NCI-H2227 (cell line): ENCODE measurements around the gene EPS8.

Experiments used
- DNase-seq: peaks from one replicate; lab custom pipeline; 2025; ENCODE audit not compliant: unreplicated experiment; lab: John Stamatoyannopoulos, UW

The EPS8 gene

DNA sequence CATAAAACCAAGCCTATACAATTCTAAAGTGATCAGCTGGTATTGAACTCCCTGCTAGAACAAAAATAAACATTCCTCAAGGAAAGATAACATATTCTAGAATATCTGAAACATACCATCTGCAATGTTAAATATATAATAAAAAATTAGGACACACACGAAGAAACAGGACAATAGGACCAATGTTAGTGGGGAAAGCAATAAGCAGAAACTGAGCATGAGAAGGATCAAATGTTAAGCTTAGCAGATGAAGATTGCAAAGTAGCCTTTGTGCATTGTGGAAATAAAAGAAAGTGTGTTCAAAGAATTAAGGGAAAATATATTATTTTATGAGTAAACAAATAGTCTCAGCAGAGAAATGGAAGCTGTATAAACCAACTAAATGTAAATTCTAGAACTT lies 180.8 kb downstream of the EPS8 start:
- no peak for DNase-seq

DNA sequence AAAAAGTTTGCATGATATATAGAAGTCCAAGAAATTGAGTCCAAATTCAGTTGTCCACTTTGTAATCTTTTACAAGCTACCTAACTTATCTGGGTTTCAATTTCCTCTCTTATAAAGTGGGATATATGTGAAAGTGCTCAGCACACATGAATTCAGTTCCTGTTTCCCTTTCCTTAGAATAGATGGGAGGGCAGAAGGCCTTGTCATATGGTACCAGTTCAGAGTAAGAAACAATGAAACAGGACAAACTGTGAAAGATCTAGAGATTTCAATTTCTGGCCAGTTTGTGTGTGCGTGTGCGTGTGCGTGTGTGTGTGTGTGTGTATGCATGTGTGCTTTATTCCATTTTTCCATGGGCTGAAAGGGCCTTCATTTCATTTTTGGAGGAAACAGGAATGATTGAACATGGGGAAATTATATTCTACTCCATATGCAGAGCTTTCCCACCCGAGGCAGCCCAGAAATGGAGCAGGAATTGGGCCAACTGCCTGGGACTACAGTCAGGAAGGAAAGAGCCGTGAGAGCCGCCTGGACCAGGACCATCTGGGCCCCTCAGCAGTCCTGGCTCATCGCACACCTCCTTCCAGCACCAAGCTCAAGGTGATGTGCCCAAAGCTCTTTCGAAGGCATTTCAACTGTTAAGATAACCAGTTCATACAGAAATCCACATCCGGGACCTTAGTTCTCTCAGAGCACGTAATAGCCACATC lies 183.2 kb downstream of the EPS8 start:
- DNase-seq: no peak

DNA sequence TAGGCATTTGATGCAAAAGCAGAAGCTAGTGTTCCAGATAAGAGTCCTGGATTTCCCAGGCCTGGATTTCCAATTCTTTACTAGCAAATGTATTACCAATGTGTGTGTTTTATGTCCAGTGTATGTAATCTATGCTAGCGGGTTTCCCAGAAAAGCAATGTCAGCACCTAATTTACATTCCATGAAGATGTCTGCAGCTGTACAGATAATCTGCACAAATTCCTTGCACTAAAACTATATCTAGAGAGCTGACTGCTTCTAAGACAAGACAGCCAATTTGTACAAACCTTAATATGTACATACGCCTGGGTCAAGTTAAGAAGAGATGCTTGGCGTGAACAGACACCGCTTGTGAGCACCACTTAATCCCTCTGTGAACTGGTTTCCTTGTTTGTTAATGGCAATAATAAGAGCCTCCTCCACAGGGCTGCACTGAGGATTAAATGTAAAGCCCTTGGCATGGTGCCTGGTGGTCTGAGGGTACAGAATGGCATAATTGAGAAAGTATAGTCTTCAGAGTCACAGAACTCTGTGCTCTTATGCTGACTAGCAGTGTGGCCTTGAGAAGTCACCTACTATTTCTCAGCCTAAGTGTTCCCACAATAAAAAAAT lies 185.6 kb downstream of the EPS8 start:
- peak; percentile 40 for DNase-seq

DNA sequence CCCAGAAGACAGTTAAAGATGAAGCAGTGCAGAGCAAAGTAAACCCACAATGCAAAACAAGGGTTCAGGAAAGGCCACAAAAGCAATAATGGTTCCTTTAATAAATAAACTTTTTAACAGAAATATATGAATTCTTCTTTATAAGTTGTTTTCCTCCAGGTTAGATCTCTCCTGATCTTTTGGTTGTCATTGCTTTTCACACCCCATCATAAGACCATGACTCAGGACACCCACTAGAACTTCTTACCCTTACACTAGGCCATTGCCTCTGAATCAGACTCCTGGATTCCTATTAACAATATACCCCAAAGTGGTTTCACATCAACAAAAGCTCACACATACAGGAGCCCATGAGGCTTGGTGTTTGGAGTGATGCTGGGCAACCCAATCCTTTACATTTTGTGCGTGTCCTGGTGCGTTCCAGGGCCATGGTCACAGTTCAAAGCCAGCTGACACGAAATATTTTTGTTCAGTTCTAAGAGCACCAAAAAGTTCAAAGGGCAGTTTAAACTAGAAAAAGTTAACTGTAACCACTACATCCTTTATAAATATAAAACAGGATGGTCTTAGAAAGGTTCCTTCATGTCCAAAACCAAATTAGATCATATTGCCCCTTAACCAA lies 187.0 kb downstream of the EPS8 start:
- no peak for DNase-seq

DNA sequence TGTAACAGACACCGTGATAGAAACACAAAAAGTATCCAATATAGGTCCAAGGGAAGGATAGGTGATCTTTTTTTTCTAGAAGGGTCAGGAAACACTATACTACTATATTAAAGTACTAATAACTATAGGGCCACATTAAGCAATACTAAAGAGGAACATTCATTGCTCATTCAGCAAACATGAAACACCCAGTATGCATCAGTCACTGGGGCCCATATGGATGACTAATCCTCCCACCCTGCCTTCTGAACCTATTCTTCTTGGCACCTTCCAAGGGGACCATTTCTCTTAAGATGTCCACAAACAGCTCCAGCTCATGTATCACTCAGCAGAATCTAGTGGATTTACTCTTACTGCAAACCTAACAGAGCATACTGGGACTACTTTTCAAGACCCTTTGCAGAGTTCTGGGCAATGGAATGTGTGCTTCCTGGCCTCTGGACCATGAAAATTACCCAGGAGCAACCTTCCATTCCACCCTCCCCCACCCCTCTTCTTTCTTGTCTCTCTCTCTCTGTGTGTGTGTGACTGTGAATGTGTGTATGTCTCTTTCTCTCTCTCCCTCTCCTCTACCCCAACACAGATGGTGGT lies 187.9 kb downstream of the EPS8 start:
- no peak for DNase-seq

DNA sequence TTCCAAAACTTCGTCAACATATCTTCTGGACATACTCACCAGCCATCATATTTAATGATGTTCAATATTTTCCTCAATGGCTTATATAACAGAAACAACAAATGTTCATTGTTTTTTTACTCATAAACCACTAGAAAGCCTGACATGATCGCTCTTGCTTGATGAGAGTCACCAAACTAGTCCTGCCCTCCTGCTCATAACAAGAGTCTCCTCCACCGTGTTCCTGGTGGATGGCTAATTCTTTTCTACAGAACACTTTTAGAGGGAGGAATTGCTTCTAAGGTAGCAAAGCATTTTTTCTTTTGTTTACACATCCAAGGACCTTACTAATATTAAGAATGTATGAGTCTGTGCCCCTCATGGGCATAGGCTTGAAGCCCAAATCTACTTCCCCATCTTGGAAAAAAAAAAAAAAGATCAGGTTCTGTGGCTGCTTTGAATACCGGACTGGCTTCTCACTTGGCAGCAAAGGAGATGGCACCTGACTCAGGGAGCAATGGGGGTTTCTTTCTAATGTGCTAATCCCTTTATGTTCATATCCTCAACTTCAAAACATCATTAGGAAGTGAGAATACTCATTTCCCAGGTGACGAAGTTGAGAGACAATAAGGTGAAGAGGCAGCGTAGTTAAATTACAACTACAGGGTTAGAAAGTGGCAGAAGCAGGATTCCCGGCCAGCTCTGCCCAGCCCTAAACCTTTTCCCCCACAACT lies 188.8 kb downstream of the EPS8 start:
- DNase-seq: no peak

DNA sequence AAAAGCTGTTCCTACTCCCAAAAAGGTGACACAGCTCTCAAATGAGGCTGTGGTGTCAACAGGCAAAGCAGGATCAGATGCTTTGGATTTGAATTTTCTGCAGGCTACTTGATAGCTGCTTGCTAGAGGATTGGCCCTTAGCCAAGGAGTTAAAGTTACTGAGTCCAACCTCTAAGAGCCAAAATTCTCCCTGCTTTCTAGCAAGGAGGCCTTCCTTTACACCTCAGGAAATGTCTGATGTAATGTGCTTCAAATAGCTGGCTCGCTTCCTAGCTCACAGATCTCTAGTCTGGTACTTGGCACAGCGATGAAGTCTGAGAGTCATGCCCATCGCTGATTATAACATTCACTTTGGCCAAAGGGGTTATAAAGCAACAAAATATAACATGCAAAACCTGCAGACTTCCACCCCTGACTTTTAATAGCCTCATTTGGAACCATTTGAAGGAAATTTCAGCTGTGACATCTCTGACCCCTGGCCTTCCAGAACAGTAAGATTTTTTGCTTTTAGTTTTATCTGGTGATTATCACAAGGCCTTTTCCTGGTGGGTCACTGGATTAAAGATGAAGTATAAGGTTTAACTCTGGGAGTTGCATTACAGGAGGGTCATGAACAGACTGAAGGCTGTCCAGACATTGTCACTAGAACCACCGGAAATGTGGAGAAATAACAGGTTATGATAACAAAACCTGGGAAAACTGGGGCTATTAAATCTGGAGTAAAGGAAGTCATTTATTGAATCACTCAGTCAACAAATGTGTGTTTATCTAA lies 189.7 kb downstream of the EPS8 start:
- DNase-seq: peak; percentile 21

DNA sequence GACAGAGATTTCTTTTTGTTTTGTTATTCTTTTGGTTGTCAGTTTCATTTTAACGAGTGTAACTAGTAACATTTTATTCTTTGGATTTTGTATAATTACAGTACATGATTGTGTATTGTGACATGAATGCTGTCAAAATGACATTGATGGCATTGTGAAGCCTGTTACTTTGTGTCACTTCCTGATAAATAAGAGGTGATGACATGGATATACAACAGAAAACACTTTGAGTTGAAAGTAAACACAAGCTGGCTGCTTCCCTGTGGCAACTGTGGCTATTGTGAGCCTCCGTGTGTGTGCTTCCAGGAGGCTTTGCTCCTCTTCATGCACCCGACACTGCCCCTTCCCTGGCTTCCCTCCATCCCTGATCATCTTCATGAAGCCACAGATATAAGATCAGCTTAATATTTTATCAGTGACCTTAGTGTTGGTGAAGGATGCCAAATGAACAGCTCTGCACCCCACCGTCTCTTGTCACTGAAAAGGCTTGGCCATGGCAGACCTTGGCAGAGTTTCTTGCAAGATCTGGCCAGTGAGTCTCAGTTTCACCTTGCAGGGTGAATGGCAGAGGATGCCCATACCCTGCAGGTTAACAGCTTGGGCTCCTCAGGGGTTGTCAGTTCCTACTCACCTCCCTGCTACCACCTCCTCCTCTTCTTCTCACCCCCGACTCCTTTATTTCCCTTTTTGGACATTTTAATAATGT lies 191.9 kb downstream of the EPS8 start:
- DNase-seq: no peak

DNA sequence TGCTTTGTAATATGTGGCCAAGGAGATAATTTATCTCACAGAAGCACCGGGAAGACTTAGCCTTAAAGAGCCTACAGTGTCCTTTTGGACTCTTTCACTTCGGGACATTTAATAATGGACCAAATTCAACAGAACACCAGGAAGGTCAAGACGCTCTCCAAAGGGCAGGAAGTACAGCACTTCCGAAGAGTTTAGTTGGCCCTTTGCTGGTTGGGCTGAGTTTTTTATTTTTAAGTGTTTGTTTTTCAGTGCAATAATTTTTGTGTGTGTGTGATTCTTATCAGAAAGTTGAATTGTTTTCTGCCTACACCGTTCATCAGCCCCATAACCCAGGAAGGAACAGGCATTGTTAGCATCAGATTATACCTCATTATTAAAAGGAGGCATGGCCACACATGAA lies 193.0 kb downstream of the EPS8 start:
- DNase-seq: no peak

DNA sequence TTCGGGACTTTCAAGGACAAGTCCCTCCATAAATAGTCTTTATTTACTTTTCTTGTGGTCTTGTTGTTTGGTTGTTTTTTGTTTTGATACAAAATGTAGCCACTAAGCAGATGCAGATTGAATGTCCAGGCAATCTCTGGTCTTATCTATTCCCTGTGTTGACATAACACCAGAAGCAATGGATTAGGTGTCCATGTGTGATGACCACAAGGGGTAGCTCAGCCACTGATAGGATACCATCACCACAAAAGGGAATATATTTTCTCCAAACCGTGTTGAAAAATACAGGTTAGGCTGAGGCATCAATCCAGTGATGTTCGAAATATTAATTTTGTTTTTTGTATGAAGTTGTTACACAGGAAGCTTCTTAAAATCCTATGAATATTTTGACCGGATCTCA lies 196.3 kb downstream of the EPS8 start:
- DNase-seq: no peak

DNA sequence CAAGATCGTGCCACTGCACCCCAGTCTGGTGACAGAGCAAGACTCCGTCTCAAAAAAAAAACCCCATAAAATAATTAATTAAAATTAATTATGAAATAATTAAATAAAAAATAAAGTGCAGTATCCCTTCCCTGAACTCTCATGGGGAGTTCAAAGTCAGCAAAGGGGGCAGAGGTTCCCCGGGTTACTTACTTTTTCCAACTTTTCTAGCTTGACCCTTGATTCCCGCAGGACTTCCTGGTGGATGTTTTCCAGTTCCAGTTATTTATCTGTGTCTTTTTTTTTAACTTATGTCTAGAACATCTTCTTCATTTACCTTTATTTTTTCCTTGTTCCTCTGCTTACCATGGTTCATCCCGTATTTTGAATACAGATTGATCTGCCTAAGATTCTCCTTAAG lies 197.4 kb downstream of the EPS8 start:
- no peak for DNase-seq

DNA sequence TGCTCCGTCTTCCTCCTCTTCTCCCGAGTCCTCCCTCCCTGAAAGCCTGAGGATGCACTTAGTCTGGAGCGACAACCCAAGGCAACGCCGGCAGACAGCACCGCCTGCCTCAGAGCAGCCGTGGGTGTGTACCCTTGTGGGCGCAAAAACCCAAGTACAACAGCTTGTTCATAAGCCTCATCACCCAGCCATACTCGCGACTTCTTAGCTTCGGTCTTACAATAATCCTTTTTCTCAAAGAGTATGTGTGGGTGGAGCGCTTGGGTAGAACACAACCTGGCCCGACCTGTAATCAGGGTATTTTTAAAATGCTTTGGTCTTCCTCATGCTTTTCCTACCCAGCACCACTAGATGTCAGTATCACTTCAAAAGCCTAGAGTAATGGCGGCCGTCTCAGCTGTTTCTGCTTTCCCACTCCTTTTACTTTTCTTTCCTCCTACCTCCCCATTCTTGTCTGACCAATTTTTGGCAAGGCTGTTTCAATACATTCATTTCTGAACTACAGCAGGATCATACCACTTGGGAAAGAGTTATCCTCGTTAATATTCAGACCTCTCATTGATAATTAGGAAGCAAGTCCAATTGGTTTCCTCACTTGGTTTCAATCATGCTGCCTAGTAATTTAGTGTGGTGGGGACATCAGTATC lies 198.9 kb downstream of the EPS8 start:
- peak; percentile 61 for DNase-seq

DNA sequence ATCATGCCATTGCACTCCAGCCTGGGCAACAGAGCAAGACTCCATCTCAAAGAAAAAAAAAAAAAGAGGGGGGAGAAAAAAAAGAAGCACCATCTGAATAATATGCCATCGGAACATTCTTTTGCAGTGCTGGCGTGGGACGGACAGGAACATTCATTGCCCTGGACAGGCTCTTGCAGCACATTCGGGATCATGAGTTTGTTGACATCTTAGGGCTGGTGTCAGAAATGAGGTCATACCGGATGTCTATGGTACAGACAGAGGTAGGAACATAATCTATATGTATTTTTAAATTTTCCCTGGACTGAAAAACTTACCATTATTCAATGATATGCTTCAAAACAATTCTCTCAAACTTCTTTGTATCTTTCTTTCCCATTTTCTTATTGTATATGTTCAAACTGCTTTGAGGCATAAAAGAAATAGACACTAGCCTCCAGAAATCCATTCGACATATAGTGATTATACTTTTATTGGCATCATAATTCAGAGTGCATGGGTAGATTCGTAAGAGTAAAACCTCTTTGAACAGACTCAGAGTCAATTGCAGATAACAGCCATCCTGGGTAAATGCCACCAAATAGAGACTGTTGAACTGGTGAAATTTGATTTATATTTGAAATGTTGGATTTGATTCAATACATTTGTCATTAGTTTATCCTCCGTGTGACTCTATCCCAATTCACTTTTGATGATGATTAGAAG lies 199.7 kb downstream of the EPS8 start:
- no peak for DNase-seq

DNA sequence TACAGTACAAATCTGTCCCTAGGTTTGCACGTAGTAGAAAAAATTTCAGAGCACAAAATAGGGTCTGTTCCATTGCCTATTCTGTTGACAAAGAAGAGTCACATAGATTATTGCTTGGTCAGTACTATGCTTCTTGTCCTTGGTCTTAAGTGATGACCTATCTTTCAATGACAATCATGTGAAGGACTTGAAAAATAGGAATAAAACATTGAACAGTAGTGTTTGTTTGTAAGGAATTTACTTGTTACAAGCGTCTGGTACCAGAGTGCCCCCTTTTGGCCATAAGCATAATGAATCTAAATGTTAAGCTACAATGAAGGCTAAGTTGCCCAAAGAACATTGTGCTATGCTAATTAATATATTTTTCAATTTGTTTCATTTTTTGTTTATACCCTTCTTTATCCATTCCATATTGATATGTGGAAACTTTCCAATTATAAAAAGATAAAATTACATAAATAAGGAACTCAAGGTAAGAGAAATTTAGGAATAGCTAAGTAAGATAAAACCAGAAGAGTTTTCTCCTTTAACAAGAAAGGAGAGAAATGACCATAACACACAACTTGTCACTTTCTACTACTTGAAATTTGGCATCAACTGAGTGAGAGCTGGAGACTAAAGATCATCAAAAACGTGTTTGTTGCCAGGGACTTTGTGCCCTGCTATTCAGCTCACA lies 204.7 kb downstream of the EPS8 start:
- DNase-seq: peak; percentile 8

DNA sequence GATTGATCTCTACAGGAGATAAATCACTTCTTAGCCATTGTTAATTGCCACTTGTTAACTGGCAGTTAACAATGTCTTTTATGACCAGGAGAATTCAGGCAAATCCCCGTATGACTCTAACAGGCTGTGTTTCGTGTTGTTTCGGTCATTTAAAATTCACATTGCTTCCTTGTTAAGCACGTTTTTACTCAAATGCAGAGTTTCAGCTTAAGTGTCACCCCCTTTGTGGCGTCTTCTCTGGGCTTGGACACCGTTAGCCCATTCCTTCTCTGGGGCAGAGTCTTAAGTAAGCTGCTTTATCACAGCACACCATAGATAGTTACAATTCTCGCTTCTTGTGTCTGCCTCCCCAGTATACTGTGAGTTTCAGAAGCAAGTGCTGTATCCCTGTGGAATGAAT lies 205.4 kb downstream of the EPS8 start:
- DNase-seq: no peak

DNA sequence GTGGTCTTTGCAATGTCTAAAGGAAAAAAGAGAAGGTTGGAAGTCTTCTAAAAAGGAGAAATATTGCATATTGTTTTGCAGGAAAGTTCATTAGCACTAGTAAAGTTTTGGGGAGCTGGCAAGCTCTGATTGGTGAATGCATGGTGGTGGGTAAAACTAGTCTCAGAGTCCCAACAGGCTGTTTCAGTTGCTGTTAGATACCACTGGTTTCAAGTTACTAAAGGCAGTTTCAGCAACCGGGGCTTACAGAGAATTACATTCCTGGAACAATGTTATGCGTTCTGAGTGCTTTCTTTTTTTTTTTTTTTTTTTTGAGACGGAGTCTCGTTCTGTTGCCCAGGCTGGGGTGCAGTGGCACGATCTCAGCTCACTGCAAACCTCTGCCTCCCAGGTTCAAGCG lies 208.2 kb downstream of the EPS8 start:
- no peak for DNase-seq

DNA sequence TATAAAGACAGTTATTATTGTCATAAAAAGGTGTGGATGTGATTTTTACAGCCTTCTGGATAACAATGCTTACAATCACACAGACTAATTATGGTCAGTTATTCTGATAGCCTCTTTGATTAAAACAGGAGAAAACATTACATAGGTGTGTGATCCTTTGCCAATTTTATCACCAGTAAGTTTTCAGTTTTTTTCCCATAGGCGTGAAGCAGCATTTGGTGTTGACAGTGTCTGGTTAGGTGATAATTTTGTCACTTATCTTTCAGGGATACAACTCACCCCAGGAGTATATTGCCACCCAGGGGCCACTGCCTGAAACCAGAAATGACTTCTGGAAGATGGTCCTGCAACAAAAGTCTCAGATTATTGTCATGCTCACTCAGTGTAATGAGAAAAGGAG lies 208.8 kb downstream of the EPS8 start:
- DNase-seq: no peak

DNA sequence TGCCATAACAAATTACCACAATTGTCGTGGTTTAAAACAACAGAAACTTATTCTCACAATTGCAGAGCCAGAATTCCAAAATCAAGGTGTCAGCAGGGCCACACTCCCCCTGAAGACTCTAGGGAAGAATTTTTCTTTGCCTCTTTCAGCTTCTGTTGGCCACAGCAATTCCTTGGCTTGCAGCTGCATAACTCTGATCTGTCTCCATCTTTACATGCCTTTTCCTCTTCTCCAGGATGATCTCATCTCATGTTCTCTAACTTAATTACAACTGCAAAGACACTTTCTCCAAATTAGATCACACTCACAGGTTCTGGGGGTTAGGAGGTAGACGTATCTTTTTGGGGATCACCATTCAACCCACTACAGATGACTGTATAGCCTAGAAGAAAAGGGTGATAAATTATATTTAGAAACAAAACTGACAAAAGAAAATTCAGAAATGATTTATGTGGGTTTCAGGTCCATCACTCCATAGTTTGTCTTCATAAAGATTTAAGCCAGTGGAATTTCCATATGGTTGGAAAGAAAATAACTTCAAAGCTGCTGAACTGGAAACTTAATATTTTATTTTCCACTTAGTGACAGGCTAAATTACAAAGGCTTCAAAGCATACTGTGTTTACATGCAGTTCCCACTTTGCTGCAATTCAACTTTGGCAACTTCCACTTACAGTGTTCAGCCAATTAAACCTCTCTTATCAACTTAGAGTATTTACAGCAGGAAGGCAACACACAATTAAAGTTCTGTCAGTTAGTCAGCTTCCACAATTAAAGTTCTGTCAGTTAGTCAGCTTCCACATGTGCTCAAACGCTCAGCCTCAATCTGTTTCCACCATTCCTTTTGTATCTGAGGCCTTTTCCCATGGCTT lies 213.3 kb downstream of the EPS8 start:
- DNase-seq: no peak
